ENCODE measurements around the gene HDAC6. TPM values are rescaled to one million over a fixed set of nuclear protein-coding genes. Genes with fewer than 3 reads are reported as not detected.

Gene HDAC6
- total and polyA plus RNA-seq, 2 of the 13 experiments (the other 11 are each of a cell fraction or from before 2014, with no cell fraction given) = 80.4 to 93.6 TPM

DNA sequence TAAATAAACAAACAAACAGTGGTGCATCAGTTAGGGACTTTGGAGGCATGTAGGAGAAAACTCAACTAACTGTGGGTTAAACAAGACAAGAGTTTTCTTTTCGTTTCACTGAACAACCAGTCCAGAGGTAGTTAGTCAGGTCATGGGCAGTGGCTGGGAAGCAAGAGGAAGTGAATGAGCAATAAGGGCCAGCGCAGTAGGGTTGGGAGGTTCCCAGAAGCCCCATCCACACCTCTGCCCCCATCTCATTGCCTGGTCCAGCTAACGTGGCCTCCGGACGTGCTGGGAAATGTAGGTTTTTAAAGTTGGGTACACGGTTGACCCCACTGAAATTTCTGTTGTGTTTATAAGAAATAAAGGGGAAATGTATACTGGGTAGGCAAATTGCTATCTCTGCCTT lies 31.6 kb upstream of the HDAC6 start:
- no peak overlapping the region for H3K9ac ChIP-seq (ENCODE audit: insufficient read depth, low read depth, low read length)
- 71% methylated on average over 6 of the region's 6 CpGs for WGBS (ENCODE audit: low lambda C conversion rate)
- in situ Hi-C loops (cut with HindIII; ENCODE audit: extremely low pct_ligation_motif_present, low pct_unique_long_range_greater_than_20kb) = no loop called here
- H2AFZ ChIP-seq (ENCODE audit: low read length) = no peak overlapping the region
- no peaks in the 10 kb centered on the region for H3K27me3 ChIP-seq (ENCODE audit: control insufficient read depth in 1 of 2, insufficient read depth in 2 of 2, low read length in 2 of 2)
- H3K4me3 ChIP-seq (replicated peaks in 1 of 3; ENCODE audit: insufficient read depth in 1 of 3, low read depth in 2 of 3, low read length in 3 of 3) = no peak overlapping the region
- ATAC-seq = no peak
- H3K4me2 ChIP-seq (ENCODE audit: low read depth, low read length) = no peak overlapping the region
- ChIA-PET POLR2A (interaction anchor here (2.1 kb wide), 1 partner anchor 33 kb away, joined by 6 read pairs; no protein-coding TSS in a partner anchor), CTCF (ENCODE audit: low intra/inter-chr PET ratio, low total read pairs) (no interaction called here)
- BruUV-seq (replicated peaks) = no TSS peak
- peaks cover 7% of the 10 kb centered on the region; the same call in 1 of the 2 replicates for H3K4me1 ChIP-seq (ENCODE audit: insufficient read depth, low read length)
- H3K9me3 ChIP-seq (ENCODE audit: low read length) = no peaks in the 10 kb centered on the region
- no peak overlapping the region for H3K27ac ChIP-seq (ENCODE audit: extremely low read length, insufficient read depth, low read length)
- H3K79me2 ChIP-seq (ENCODE audit: insufficient read depth, low read length) = no peaks in the 10 kb centered on the region
- no peak for FAIRE-seq
- TF ChIP-seq ZFP36L2 (CRISPR knock-in tag; IDR thresholded peaks at IDR 0.05) (no peak), ZNF136 (CRISPR knock-in tag; IDR thresholded peaks at IDR 0.05; ENCODE audit: low read depth) (no peak)
- TF ChIP-seq, protein P1, sequence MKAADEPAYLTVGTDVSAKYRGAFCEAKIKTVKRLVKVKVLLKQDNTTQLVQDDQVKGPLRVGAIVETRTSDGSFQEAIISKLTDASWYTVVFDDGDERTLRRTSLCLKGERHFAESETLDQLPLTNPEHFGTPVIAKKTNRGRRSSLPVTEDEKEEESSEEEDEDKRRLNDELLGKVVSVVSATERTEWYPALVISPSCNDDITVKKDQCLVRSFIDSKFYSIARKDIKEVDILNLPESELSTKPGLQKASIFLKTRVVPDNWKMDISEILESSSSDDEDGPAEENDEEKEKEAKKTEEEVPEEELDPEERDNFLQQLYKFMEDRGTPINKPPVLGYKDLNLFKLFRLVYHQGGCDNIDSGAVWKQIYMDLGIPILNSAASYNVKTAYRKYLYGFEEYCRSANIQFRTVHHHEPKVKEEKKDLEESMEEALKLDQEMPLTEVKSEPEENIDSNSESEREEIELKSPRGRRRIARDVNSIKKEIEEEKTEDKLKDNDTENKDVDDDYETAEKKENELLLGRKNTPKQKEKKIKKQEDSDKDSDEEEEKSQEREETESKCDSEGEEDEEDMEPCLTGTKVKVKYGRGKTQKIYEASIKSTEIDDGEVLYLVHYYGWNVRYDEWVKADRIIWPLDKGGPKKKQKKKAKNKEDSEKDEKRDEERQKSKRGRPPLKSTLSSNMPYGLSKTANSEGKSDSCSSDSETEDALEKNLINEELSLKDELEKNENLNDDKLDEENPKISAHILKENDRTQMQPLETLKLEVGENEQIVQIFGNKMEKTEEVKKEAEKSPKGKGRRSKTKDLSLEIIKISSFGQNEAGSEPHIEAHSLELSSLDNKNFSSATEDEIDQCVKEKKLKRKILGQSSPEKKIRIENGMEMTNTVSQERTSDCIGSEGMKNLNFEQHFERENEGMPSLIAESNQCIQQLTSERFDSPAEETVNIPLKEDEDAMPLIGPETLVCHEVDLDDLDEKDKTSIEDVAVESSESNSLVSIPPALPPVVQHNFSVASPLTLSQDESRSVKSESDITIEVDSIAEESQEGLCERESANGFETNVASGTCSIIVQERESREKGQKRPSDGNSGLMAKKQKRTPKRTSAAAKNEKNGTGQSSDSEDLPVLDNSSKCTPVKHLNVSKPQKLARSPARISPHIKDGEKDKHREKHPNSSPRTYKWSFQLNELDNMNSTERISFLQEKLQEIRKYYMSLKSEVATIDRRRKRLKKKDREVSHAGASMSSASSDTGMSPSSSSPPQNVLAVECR (CRISPR knock-in tag; IDR thresholded peaks at IDR 0.05; ENCODE audit: borderline replicate concordance) = no peak
- no peaks in the 10 kb centered on the region for H4K20me1 ChIP-seq (ENCODE audit: insufficient read depth, low read length)
- intact Hi-C loops (cut with micrococcal nuclease; ENCODE audit: unreplicated experiment) = no loop called here
- DNase-seq (ENCODE audit: low spot score) = no peak
- H3K36me3 ChIP-seq (replicated peaks in 1 of 2; ENCODE audit: control insufficient read depth in 1 of 2, insufficient read depth in 2 of 2, low read length in 2 of 2) = no peaks in the 10 kb centered on the region

DNA sequence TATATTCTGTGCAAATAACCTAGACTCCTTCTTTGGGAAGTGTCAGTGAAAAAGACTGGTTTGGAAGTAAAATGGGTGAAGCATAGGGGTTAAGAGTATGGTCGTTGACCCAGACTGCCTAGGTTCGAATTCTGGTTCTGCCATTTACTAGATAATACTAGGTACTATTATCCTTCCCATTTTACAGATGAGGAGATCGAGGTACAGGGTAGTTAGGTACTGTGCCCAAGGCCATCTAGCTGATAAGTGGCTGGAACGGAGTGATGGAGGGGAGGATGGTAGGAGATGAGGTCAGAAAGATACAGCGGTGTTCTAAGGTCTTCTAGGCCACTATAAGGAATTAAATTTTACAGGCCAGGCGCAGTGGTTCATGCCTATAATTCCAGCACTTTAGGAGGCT lies 29.3 kb upstream of the HDAC6 start:
- Histone ChIP-seq H4K20me1 (ENCODE audit: insufficient read depth, low read length) (no peaks in the 10 kb centered on the region), H3K4me3 (replicated peaks in 1 of 3; ENCODE audit: insufficient read depth in 1 of 3, low read depth in 2 of 3, low read length in 3 of 3) (no peak overlapping the region), H3K27me3 (ENCODE audit: control insufficient read depth in 1 of 2, insufficient read depth in 2 of 2, low read length in 2 of 2) (no peaks in the 10 kb centered on the region), H3K4me2 (ENCODE audit: low read depth, low read length) (no peak overlapping the region), H3K9me3 (ENCODE audit: low read length) (no peaks in the 10 kb centered on the region), H3K79me2 (ENCODE audit: insufficient read depth, low read length) (no peaks in the 10 kb centered on the region), H3K36me3 (replicated peaks in 1 of 2; ENCODE audit: control insufficient read depth in 1 of 2, insufficient read depth in 2 of 2, low read length in 2 of 2) (no peaks in the 10 kb centered on the region), H3K27ac (ENCODE audit: extremely low read length, insufficient read depth, low read length) (no peak overlapping the region), H3K9ac (ENCODE audit: insufficient read depth, low read depth, low read length) (no peak overlapping the region), H2AFZ (ENCODE audit: low read length) (no peak overlapping the region), H3K4me1 (ENCODE audit: insufficient read depth, low read length) (peaks cover 7% of the 10 kb centered on the region; the same call in 1 of the 2 replicates)
- in situ Hi-C loops (cut with HindIII; ENCODE audit: extremely low pct_ligation_motif_present, low pct_unique_long_range_greater_than_20kb) (no loop called here), intact Hi-C loops (cut with micrococcal nuclease; ENCODE audit: unreplicated experiment) (no loop called here)
- DNase-seq (ENCODE audit: low spot score) (no peak), FAIRE-seq (no peak), ATAC-seq (no peak)
- BruUV-seq (replicated peaks) = no TSS peak
- ChIA-PET CTCF (ENCODE audit: low intra/inter-chr PET ratio, low total read pairs) (no interaction called here), POLR2A (no interaction called here)
- WGBS (ENCODE audit: low lambda C conversion rate) = 41% methylated on average over 5 of the region's 6 CpGs
- TF ChIP-seq ZNF720 (CRISPR knock-in tag; IDR thresholded peaks at IDR 0.05) (no peak), ZNF512B (CRISPR knock-in tag; IDR thresholded peaks at IDR 0.05; ENCODE audit: borderline replicate concordance) (no peak), PLSCR1 (CRISPR knock-in tag; IDR thresholded peaks at IDR 0.05; ENCODE audit: borderline replicate concordance) (no peak), NFYB (CRISPR knock-in tag; IDR thresholded peaks at IDR 0.05) (no peak)
- TF ChIP-seq, protein P2, sequence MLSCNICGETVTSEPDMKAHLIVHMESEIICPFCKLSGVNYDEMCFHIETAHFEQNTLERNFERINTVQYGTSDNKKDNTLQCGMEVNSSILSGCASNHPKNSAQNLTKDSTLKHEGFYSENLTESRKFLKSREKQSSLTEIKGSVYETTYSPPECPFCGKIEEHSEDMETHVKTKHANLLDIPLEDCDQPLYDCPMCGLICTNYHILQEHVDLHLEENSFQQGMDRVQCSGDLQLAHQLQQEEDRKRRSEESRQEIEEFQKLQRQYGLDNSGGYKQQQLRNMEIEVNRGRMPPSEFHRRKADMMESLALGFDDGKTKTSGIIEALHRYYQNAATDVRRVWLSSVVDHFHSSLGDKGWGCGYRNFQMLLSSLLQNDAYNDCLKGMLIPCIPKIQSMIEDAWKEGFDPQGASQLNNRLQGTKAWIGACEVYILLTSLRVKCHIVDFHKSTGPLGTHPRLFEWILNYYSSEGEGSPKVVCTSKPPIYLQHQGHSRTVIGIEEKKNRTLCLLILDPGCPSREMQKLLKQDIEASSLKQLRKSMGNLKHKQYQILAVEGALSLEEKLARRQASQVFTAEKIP (CRISPR knock-in tag; IDR thresholded peaks at IDR 0.05; ENCODE audit: borderline replicate concordance) = no peak

Data from HepG2 (cell line).